T-helper 1 cell treated with Interleukin-12 subunit alpha and Interleukin-12 subunit beta and Interleukin-4 antibody, amounts not matched to agents 30 μg/mL and 1 μg/mL, for 36 hours (primary cell): ENCODE data around the gene HOXA13.

Experiments
- H3K27ac Mint-ChIP-seq: one replicate; pipeline ENCODE4 v1.8.0; 2021; ENCODE audit warnings: mild to moderate bottlenecking, mixed read lengths
- H3K27me3 Mint-ChIP-seq: one replicate; pipeline ENCODE4 v1.8.0; 2021; ENCODE audit warnings: low read depth, mixed read lengths
- H3K36me3 Mint-ChIP-seq: one replicate; pipeline ENCODE4 v1.8.0; 2021; ENCODE audit warnings: low read depth, mixed read lengths
- H3K4me1 Mint-ChIP-seq: one replicate; pipeline ENCODE4 v1.8.0; 2021; ENCODE audit warnings: low read depth, mixed read lengths
- H3K4me3 Mint-ChIP-seq: one replicate; pipeline ENCODE4 v1.8.0; 2021; ENCODE audit warnings: mild to moderate bottlenecking, moderate library complexity, mixed read lengths
- H3K9me3 Mint-ChIP-seq: one replicate; pipeline ENCODE4 v1.8.0; 2021; ENCODE audit warnings: mixed read lengths

The HOXA13 gene

DNA sequence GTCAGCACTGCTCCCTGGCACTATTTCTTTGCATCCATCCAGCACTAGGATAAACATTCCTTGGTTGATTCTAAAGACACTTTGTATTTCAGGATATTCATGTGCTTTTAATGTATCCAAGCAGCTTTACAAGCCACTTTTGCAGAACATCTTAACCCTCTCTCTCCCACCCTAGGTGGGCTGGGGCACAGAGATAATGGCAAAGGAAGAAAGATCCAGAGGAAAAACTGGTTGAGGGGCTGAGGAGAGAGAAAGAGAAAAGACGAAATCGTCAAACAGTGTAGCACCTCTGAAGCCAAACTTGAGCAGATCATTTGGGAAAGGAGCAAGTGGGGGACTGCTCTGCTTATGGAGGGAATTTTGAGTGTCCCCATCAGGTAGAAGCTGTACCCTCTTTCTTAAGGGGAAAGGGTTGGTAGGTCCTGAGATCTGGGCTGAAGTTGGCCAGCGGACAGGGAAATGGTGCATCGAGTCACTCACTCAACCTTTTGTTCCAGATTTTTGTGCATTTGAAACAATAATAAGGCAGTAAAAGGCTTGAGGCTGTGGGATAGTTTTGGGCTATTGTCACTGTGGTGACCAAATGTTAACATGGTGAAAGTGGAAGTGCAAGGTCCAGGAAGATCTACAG, 4.2 kb upstream of the HOXA13 start:
- Mint-ChIP-seq H3K27ac (peak overlapping the region; percentile 11), H3K36me3 (no peaks in the 10 kb centered on the region), H3K27me3 (peaks cover 87% of the 10 kb centered on the region), H3K9me3 (no peaks in the 10 kb centered on the region), H3K4me3 (no peak overlapping the region), H3K4me1 (peaks cover 9% of the 10 kb centered on the region)

GRCh38 chr7:27203365-27203953, 3.6 kb upstream of the HOXA13 start:
- Mint-ChIP-seq H3K4me3 (no peak overlapping the region), H3K27ac (no peak overlapping the region), H3K4me1 (peaks cover 9% of the 10 kb centered on the region), H3K36me3 (no peaks in the 10 kb centered on the region), H3K27me3 (peaks cover 87% of the 10 kb centered on the region), H3K9me3 (no peaks in the 10 kb centered on the region)

- Mint-ChIP-seq H3K4me3 (no peak overlapping the region), H3K27me3 (peaks cover 88% of the 10 kb centered on the region), H3K4me1 (peaks cover 12% of the 10 kb centered on the region), H3K27ac (no peak overlapping the region), H3K36me3 (no peaks in the 10 kb centered on the region), H3K9me3 (no peaks in the 10 kb centered on the region)
Observed at GRCh38 chr7:27202862-27203134, 2.9 kb upstream of the HOXA13 start.

DNA sequence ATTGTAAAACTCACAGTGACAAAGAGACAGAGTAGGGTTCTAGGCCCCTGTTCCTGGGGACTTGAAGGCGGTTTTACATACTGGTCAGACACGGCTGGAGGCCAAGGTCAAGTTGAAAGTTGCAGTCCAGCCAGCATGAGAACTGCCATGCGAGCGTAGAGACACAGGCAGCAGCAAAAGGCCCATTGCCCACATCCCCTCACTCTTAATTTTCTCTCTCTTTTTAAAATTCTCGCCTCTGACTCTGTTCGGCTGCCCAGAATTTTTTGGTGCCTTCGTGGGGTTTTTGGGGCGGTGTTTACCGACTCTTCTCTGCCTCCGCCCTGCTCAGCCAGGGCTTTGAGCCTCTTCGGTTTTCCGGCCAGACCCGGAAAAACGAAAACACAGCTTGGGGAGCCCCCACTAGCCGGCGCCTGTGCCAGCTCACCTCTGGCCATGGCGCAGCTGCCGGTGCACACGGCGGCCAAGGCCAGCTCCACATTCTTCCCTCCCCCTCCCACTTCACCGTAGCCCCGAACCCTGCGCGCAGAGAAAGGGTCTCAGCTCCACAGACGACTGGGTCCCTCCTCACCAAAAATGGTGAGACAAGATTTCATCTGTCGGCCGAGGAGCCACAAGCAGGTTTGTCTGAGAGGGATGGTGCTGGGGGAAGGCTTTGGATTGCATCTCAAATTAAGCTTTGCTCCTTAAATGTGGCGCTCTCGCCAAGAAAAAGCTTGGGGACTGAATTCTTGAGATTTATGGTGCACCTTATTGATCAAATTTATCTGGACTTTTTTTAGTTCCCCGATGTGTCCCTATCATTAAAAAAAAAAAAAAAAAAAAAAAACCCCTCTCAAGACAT, 2.3 kb upstream of the HOXA13 start:
- Mint-ChIP-seq H3K36me3 (no peaks in the 10 kb centered on the region), H3K4me1 (peaks cover 12% of the 10 kb centered on the region), H3K27me3 (peaks cover 88% of the 10 kb centered on the region), H3K9me3 (no peaks in the 10 kb centered on the region), H3K4me3 (no peak overlapping the region), H3K27ac (no peak overlapping the region)

DNA sequence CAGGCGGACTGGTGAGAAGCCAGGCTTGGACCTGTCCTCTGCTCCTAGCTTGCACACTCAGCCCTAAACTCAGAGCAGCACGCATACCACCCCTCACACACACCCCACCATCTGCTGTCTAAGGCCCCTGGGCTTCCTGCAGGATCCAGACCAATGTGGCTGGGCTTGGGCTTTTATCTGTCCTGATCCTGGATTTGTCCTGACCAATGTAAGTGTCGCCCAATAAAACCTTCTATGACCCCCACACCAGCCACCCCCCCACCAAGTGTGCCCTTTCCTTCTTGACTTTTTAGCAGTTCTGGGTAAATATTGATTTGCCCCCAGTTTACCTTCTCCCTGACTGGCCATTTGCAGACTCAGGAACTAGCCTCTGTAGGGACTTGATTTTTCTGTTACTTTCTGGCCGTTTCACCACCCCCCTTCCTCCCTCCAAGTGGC, 1.7 kb upstream of the HOXA13 start:
- H3K27ac Mint-ChIP-seq, result no peak overlapping the region
- no peaks in the 10 kb centered on the region for H3K9me3 Mint-ChIP-seq
- H3K36me3 Mint-ChIP-seq, result no peaks in the 10 kb centered on the region
- peaks cover 88% of the 10 kb centered on the region for H3K27me3 Mint-ChIP-seq
- H3K4me3 Mint-ChIP-seq, result no peak overlapping the region
- peaks cover 12% of the 10 kb centered on the region for H3K4me1 Mint-ChIP-seq

GRCh38 chr7:27200761-27201579, 1.1 kb upstream of the HOXA13 start:
- peaks cover 12% of the 10 kb centered on the region for H3K4me1 Mint-ChIP-seq
- H3K27ac Mint-ChIP-seq, result peak overlapping the region; percentile 72
- no peaks in the 10 kb centered on the region for H3K36me3 Mint-ChIP-seq
- peak overlapping the region; percentile 7 for H3K4me3 Mint-ChIP-seq
- no peaks in the 10 kb centered on the region for H3K9me3 Mint-ChIP-seq
- H3K27me3 Mint-ChIP-seq, result peaks cover 87% of the 10 kb centered on the region

DNA sequence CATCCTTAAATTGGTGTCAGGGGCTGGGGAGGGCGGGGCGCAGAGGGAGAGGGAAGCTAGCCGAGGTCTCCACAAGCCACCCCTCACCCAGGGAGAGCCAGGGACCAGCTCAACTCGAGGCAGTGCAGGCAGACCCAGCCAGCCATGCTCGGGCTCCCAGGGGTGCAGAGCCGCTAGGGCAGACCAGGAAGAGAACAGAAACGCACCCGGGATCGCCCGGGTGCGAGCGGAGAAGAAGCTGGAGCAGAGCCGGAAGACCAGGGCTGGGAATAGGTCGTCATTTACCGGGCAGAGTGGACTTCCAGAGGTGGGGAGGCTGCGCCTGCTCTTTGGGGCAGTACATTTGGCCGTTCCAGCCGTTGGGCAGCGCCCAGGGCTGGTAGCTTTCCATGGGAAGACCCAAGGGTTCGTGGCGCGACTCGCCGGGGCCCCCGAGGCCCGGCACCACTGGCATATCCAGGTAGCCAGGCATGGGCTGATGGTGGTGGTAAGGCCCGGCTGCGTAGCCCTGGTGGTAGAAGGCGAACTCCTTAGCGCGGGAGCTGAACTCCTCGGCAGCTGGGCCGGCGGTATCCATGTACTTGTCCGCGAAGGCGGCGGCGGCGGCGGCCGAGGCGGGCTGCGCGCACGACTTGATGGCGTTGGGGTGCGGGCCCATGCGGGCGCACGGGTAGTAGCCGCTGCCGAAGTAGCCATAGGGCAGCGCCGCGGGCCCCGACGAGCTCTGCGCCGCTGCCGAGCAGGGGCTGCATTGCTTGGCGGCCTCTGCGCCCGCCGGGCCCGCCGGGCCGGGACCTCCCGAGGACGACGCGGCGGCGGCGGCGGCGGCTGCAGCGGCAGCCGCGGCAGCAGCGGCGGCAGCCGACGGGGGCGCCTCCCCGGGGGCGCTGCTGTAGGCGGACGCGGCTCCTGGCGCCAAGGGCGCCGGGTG, 755 bp downstream of the HOXA13 start:
- Mint-ChIP-seq H3K4me1 (peaks cover 9% of the 10 kb centered on the region), H3K4me3 (no peak overlapping the region)

GRCh38 chr7:27198138-27198841, 1.6 kb downstream of the HOXA13 start:
- Mint-ChIP-seq H3K4me3 (no peak overlapping the region), H3K27me3 (peaks cover 87% of the 10 kb centered on the region), H3K4me1 (peaks cover 9% of the 10 kb centered on the region), H3K36me3 (no peaks in the 10 kb centered on the region), H3K9me3 (no peaks in the 10 kb centered on the region), H3K27ac (peak overlapping the region; percentile 82)

More for the DNA sequence above, 755 bp downstream of the HOXA13 start:
- Mint-ChIP-seq H3K9me3 (no peaks in the 10 kb centered on the region), H3K36me3 (no peaks in the 10 kb centered on the region), H3K27ac (peak overlapping the region; percentile 82), H3K27me3 (peaks cover 87% of the 10 kb centered on the region)

GRCh38 chr7:27197137-27198042, 2.5 kb downstream of the HOXA13 start:
- no peaks in the 10 kb centered on the region for H3K9me3 Mint-ChIP-seq
- no peak overlapping the region for H3K27ac Mint-ChIP-seq
- peaks cover 80% of the 10 kb centered on the region for H3K27me3 Mint-ChIP-seq
- no peak overlapping the region for H3K4me3 Mint-ChIP-seq
- H3K36me3 Mint-ChIP-seq, result no peaks in the 10 kb centered on the region
- peaks cover 11% of the 10 kb centered on the region for H3K4me1 Mint-ChIP-seq

DNA sequence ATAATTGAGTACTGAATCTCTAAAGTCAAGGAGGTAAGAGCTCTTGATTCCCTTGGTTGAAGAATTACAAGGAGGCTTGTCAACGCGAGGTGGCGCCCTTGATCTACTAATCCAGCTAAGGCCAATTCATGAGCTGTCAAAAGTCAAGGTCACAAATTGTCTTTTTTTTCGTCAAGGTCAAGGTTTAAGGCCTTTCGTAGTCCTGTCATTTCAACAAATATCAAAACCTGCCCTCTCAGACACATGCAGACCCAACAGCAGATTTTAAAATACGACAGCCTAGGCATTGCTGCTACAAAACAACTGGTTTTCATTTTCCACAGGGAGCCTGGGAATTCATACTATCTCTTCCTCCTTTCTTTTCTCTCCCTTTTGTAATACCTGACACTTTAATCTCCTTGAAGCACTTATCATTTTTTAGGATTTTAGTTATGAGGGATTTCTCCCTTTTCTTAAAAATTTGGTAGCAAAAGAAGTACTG, 3.6 kb downstream of the HOXA13 start:
- Mint-ChIP-seq H3K4me3 (no peak overlapping the region), H3K27me3 (peaks cover 79% of the 10 kb centered on the region), H3K9me3 (no peaks in the 10 kb centered on the region), H3K27ac (no peak overlapping the region), H3K36me3 (no peaks in the 10 kb centered on the region), H3K4me1 (peaks cover 10% of the 10 kb centered on the region)

- Mint-ChIP-seq H3K4me3 (no peak overlapping the region), H3K4me1 (peaks cover 5% of the 10 kb centered on the region), H3K36me3 (peaks cover 6% of the 10 kb centered on the region), H3K9me3 (no peaks in the 10 kb centered on the region), H3K27me3 (peaks cover 83% of the 10 kb centered on the region), H3K27ac (no peak overlapping the region)
Observed at GRCh38 chr7:27194686-27195379, 5.1 kb downstream of the HOXA13 start.

- no peak overlapping the region for H3K27ac Mint-ChIP-seq
- H3K4me3 Mint-ChIP-seq, result no peak overlapping the region
- H3K27me3 Mint-ChIP-seq, result peaks cover 89% of the 10 kb centered on the region
- H3K9me3 Mint-ChIP-seq, result no peaks in the 10 kb centered on the region
- peaks cover 8% of the 10 kb centered on the region for H3K4me1 Mint-ChIP-seq
- peaks cover 6% of the 10 kb centered on the region for H3K36me3 Mint-ChIP-seq
Observed at GRCh38 chr7:27194002-27194352, 5.9 kb downstream of the HOXA13 start.
